ENCODE measurements around the gene ANXA5. TPM values are rescaled to one million over a fixed set of nuclear protein-coding genes. Genes with fewer than 3 reads are reported as not detected.

The ANXA5 gene
- total RNA-seq, 2 donors from 2014 or later: 251 to 263 TPM

DNA sequence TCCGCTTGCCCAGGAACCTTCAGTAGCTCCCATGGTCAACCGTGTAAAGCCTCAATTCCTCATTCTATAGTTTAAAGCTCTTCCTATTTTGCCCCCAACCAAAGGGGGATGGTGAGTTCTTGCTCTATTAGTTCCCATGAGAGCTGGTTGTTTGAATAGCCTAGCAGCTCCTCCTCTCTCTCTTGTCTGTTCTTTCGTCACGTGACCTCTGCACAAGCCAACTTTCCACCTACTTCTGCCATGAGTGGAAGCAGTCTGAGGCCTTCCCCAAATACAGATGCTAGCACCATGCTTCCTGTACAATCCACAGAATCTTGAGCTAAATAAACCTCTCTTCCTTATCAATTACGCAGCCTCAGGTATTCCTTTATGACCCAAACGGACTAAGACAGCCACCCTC is 42.8 kb downstream of the ANXA5 start:
- H3K27me3 ChIP-seq (replicated peaks; ENCODE audit: insufficient read depth): no peaks in the 10 kb centered on the region
- H3K4me1 ChIP-seq (replicated peaks): no peaks in the 10 kb centered on the region
- H3K9me3 ChIP-seq: no peaks in the 10 kb centered on the region
- no peak for DNase-seq (ENCODE audit: low spot score)
- no peak overlapping the region for H3K4me3 ChIP-seq
- WGBS: 80% methylated on average over 6 of the region's 6 CpGs
- intact Hi-C loops (cut with DNase I): no loop called here
- H3K36me3 ChIP-seq: no peaks in the 10 kb centered on the region
- no peak overlapping the region for H3K27ac ChIP-seq
- TF ChIP-seq, protein P1, sequence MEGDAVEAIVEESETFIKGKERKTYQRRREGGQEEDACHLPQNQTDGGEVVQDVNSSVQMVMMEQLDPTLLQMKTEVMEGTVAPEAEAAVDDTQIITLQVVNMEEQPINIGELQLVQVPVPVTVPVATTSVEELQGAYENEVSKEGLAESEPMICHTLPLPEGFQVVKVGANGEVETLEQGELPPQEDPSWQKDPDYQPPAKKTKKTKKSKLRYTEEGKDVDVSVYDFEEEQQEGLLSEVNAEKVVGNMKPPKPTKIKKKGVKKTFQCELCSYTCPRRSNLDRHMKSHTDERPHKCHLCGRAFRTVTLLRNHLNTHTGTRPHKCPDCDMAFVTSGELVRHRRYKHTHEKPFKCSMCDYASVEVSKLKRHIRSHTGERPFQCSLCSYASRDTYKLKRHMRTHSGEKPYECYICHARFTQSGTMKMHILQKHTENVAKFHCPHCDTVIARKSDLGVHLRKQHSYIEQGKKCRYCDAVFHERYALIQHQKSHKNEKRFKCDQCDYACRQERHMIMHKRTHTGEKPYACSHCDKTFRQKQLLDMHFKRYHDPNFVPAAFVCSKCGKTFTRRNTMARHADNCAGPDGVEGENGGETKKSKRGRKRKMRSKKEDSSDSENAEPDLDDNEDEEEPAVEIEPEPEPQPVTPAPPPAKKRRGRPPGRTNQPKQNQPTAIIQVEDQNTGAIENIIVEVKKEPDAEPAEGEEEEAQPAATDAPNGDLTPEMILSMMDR (IDR thresholded peaks at IDR 0.05): no peak
- TF ChIP-seq POLR2AphosphoS5 (IDR thresholded peaks at IDR 0.05): no peak

DNA sequence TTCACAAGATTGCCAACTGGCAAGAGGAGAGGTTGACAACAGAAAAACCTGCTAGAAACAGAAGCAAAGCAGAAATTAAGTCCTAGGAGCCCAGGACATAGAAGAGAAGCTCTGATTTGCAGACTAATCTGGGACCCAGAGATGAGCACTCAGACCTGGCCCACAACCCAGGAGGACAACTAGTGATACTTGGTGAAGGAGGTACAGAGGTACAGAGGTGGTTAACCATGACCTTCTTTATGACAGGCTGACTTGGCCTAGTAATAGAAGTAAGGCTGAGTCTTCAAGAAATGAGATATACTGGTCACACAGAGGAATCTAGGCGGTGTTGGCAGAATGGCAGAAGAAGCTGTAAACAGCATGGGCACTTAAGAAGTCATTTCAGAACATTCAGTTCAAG is 43.6 kb downstream of the ANXA5 start:
- H3K27me3 ChIP-seq (replicated peaks; ENCODE audit: insufficient read depth): no peaks in the 10 kb centered on the region
- intact Hi-C loops (cut with DNase I): no loop called here
- H3K36me3 ChIP-seq: no peaks in the 10 kb centered on the region
- H3K4me1 ChIP-seq (replicated peaks): no peaks in the 10 kb centered on the region
- no peaks in the 10 kb centered on the region for H3K9me3 ChIP-seq
- WGBS: 84% methylated on average over 1 of the region's 1 CpG
- H3K27ac ChIP-seq: no peak overlapping the region
- H3K4me3 ChIP-seq: no peak overlapping the region
- TF ChIP-seq POLR2A (IDR thresholded peaks at IDR 0.05): no peak
- no peak for TF ChIP-seq POLR2AphosphoS5 (IDR thresholded peaks at IDR 0.05)
- TF ChIP-seq, protein P1 (IDR thresholded peaks at IDR 0.05): no peak
- DNase-seq (ENCODE audit: low spot score): no peak

DNA sequence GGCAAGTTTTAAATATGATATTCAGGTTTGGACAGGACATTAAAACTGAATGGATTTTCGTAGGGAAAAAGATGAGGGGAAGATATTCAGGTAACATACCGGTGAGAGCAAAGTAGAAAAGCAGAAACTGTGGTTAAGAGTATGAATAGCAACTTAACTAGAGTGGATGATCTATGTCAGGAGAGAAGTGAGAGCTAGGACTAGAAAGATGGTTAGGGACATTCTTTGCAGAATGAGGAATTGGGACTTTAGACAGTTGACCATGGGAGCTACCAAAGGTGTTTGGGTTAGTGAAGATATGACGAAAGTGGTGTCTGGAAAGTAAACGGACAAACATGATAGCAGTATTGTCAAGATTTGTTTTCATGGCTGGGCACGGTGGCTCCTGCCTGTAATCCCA is 45.2 kb downstream of the ANXA5 start:
- intact Hi-C loops (cut with DNase I): no loop called here
- no peak overlapping the region for H3K27ac ChIP-seq
- no peak overlapping the region for H3K4me3 ChIP-seq
- H3K9me3 ChIP-seq: no peaks in the 10 kb centered on the region
- H3K4me1 ChIP-seq (replicated peaks): no peaks in the 10 kb centered on the region
- H3K27me3 ChIP-seq (replicated peaks; ENCODE audit: insufficient read depth): no peaks in the 10 kb centered on the region
- no peaks in the 10 kb centered on the region for H3K36me3 ChIP-seq
- no peak for DNase-seq (ENCODE audit: low spot score)
- 56% methylated on average over 5 of the region's 5 CpGs for WGBS
- TF ChIP-seq, protein P1 (IDR thresholded peaks at IDR 0.05): no peak

DNA sequence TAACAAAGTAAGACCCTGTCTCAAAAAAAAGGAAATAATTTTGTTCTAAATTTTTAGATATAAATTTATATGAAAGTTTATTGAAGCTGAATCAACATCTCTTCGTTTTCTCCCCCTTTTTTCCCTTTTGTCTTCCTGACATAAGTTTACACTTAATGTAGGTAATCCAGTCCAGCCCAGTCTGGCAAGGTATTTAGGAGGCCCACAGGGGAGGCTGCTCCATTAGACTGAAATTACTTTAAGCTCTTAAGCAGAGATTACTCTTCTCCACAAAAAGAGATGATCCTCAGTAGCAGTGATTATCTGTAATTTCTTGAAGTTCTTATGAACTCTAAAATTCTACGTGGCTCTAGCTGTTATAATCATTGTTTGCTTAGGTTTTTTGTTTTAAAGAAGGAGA is 46.0 kb downstream of the ANXA5 start:
- intact Hi-C loops (cut with DNase I): no loop called here
- DNase-seq (ENCODE audit: low spot score): no peak
- H3K4me1 ChIP-seq (replicated peaks): no peaks in the 10 kb centered on the region

DNA sequence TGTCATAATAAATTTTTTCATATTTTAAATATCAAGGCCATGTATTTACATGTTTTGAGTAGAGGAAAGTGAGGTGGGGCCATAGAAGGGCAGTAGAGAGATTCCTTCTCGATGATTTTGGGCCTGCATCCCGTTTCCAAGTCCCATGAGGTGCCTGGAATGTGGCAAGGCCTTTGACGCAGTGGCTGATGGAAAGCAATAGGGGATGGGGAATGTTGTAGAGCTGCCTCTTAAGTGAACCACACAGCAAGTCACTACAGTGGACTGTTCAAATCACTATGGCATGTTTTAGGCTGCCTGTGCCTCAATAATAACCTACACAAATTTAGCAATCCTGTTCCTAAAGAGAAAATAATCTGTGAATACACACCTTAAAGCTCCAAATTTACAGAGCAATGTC is 48.3 kb downstream of the ANXA5 start:
- intact Hi-C loops (cut with DNase I): no loop called here
- H3K27me3 ChIP-seq (replicated peaks; ENCODE audit: insufficient read depth): no peaks in the 10 kb centered on the region
- H3K4me3 ChIP-seq: no peak overlapping the region
- H3K36me3 ChIP-seq: no peaks in the 10 kb centered on the region
- 55% methylated on average over 3 of the region's 3 CpGs for WGBS
- TF ChIP-seq POLR2A (IDR thresholded peaks at IDR 0.05): no peak
- TF ChIP-seq, protein P1 (IDR thresholded peaks at IDR 0.05): no peak
- H3K27ac ChIP-seq: no peak overlapping the region
- H3K4me1 ChIP-seq (replicated peaks): no peaks in the 10 kb centered on the region
- no peak for DNase-seq (ENCODE audit: low spot score)
- H3K9me3 ChIP-seq: no peaks in the 10 kb centered on the region

More for the DNA sequence above, 46.0 kb downstream of the ANXA5 start:
- H3K27ac ChIP-seq: no peak overlapping the region
- WGBS: 43% methylated on average over 2 of the region's 2 CpGs
- H3K4me3 ChIP-seq: no peak overlapping the region
- no peaks in the 10 kb centered on the region for H3K36me3 ChIP-seq
- H3K27me3 ChIP-seq (replicated peaks; ENCODE audit: insufficient read depth): no peaks in the 10 kb centered on the region
- TF ChIP-seq POLR2AphosphoS5 (IDR thresholded peaks at IDR 0.05) (no peak), POLR2A (IDR thresholded peaks at IDR 0.05) (no peak)
- TF ChIP-seq, protein P1 (IDR thresholded peaks at IDR 0.05): no peak
- H3K9me3 ChIP-seq: no peaks in the 10 kb centered on the region
